Mesendoderm (in vitro differentiated cells): ENCODE data around the gene STK17A.
A peak's percentile ranks its signal among the peaks of the same experiment; 100 is the strongest.
"Not testable (repeated sequence)": the region's sequence is repeated elsewhere in the genome, so short reads cannot be mapped to it uniquely, and the experiment has no call there.

Experiments
- DNase-seq: peaks from one replicate; pipeline ENCODE4 v3.0.0; 2013
- H2AK5ac ChIP-seq: 2 replicates; pipeline ENCODE4 v1.6.1; 2013; ENCODE audit warnings: low read length, inconsistent platforms
- H2BK120ac ChIP-seq: 2 replicates; pipeline ENCODE4 v1.6.1; 2013; ENCODE audit warnings: low read depth, mild to moderate bottlenecking, low read length, moderate library complexity, mixed read lengths
- H2BK15ac ChIP-seq: replicated peaks from 2 replicates; pipeline ENCODE4 v1.6.1; 2013; ENCODE audit warnings: low read depth, mild to moderate bottlenecking, moderate library complexity
- H2BK5ac ChIP-seq: 2 replicates; pipeline ENCODE4 v1.6.1; 2013; ENCODE audit warnings: low read length, inconsistent platforms
- H3K18ac ChIP-seq: 2 replicates; pipeline ENCODE4 v1.6.1; 2013; ENCODE audit warnings: mild to moderate bottlenecking, low read length, mixed read lengths
- H3K23ac ChIP-seq: one replicate; pipeline ENCODE4 v1.6.1; 2013; ENCODE audit warnings: low read length
- H3K27ac ChIP-seq: 2 replicates; pipeline ENCODE4 v1.5.1; 2013; ENCODE audit warnings: low read depth, mild to moderate bottlenecking, inconsistent platforms, low read length, moderate library complexity
- H3K27me3 ChIP-seq: 2 replicates; pipeline ENCODE4 v1.6.1; 2013; ENCODE audit warnings: low read length, control low read depth, mild to moderate bottlenecking, inconsistent platforms; ENCODE audit not compliant: insufficient read depth, poor library complexity
- H3K36me3 ChIP-seq: 2 replicates; pipeline ENCODE4 v1.6.1; 2013; ENCODE audit warnings: low read length, inconsistent platforms; ENCODE audit not compliant: control insufficient read depth, insufficient read depth
- H3K4ac ChIP-seq: one replicate; pipeline ENCODE4 v1.6.1; 2013; ENCODE audit warnings: low read depth, mild to moderate bottlenecking, low read length, moderate library complexity
- H3K4me1 ChIP-seq: 2 replicates; pipeline ENCODE4 v1.6.1; 2013; ENCODE audit warnings: low read depth, low read length, inconsistent platforms; ENCODE audit not compliant: control insufficient read depth
- H3K4me2 ChIP-seq: 2 replicates; pipeline ENCODE4 v1.6.1; 2013; ENCODE audit warnings: low read length
- H3K4me3 ChIP-seq: 2 replicates; pipeline ENCODE4 v1.5.1; 2013; ENCODE audit warnings: mild to moderate bottlenecking, low read length
- H3K56ac ChIP-seq: one replicate; pipeline ENCODE4 v1.6.1; 2013; ENCODE audit warnings: low read length
- H3K79me1 ChIP-seq: 2 replicates; pipeline ENCODE4 v1.6.1; 2013; ENCODE audit warnings: low read length, inconsistent platforms
- H3K79me2 ChIP-seq: 2 replicates; pipeline ENCODE4 v1.6.1; 2013; ENCODE audit warnings: mild to moderate bottlenecking, low read length; ENCODE audit not compliant: control insufficient read depth, insufficient read depth
- H3K9ac ChIP-seq: 2 replicates; pipeline ENCODE4 v1.6.1; 2013; ENCODE audit warnings: low read length, inconsistent platforms
- H4K5ac ChIP-seq: one replicate; pipeline ENCODE4 v1.6.1; 2013; ENCODE audit warnings: low read length
- H4K8ac ChIP-seq: one replicate; pipeline ENCODE4 v1.6.1; 2013; ENCODE audit warnings: low read depth, mild to moderate bottlenecking, control low read depth, low read length, moderate library complexity
- WGBS: extraction: QIAGEN DNeasy Blood & Tissue Kit; methylation state at CpG from one replicate; pipeline ENCODE4 v1.1.7; 2013; ENCODE audit warnings: low lambda C conversion rate, missing lambda C conversion rate; ENCODE audit not compliant: insufficient coverage; ENCODE audit errors: extremely low coverage; 5-methylcytosine and 5-hydroxymethylcytosine counted together

STK17A gene

GRCh38 chr7:43583424-43584194 is 701 bp downstream of the STK17A start:
- no peak overlapping the region for H3K23ac ChIP-seq
- H2AK5ac ChIP-seq = no peak overlapping the region

GRCh38 chr7:43584195-43584586 is 1.3 kb downstream of the STK17A start:
- Histone ChIP-seq H3K4ac (no peak overlapping the region), H3K4me1 (peaks cover 6% of the 10 kb centered on the region), H3K27me3 (no peaks in the 10 kb centered on the region), H2AK5ac (no peak overlapping the region), H3K79me2 (peaks cover 10% of the 10 kb centered on the region), H3K79me1 (peaks cover 4% of the 10 kb centered on the region), H3K36me3 (no peaks in the 10 kb centered on the region), H3K9ac (peak overlapping the region; percentile 84), H4K8ac (no peak overlapping the region), H2BK120ac (no peak overlapping the region), H3K27ac (no peak overlapping the region), H3K18ac (no peak overlapping the region), H2BK15ac (no peak overlapping the region), H3K56ac (peak overlapping the region; percentile 95), H4K5ac (no peak overlapping the region), H3K4me3 (peak overlapping the region; percentile 75), H3K4me2 (peak overlapping the region; percentile 54), H2BK5ac (no peak overlapping the region), H3K23ac (no peak overlapping the region)
- WGBS = no CpG with 5 or more reads among the region's 8 CpGs
- DNase-seq = peak; percentile 42

More at GRCh38 chr7:43583424-43584194, 701 bp downstream of the STK17A start:
- Histone ChIP-seq H4K8ac (no peak overlapping the region), H3K4me3 (peak overlapping the region; percentile 75), H3K9ac (peak overlapping the region; percentile 84), H3K18ac (peak overlapping the region; percentile 54), H3K27ac (peak overlapping the region; percentile 74), H3K4me2 (peak overlapping the region; percentile 54), H3K27me3 (no peaks in the 10 kb centered on the region), H3K56ac (peak overlapping the region; percentile 95), H3K79me2 (peaks cover 8% of the 10 kb centered on the region), H3K36me3 (no peaks in the 10 kb centered on the region), H3K79me1 (peaks cover 4% of the 10 kb centered on the region), H2BK15ac (no peak overlapping the region), H4K5ac (no peak overlapping the region), H3K4ac (no peak overlapping the region), H2BK120ac (no peak overlapping the region), H2BK5ac (no peak overlapping the region), H3K4me1 (peaks cover 6% of the 10 kb centered on the region)
- WGBS = no CpG with 5 or more reads among the region's 66 CpGs
- DNase-seq = peak; percentile 55

GRCh38 chr7:43584733-43585132 is 1.8 kb downstream of the STK17A start:
- not testable (repeated sequence) for H3K4me3 ChIP-seq, H4K5ac ChIP-seq, H2BK5ac ChIP-seq, H2BK120ac ChIP-seq, H3K4me1 ChIP-seq, H3K9ac ChIP-seq, H4K8ac ChIP-seq, H2AK5ac ChIP-seq, H3K23ac ChIP-seq, H3K79me2 ChIP-seq, H2BK15ac ChIP-seq, H3K56ac ChIP-seq, H3K36me3 ChIP-seq, H3K27me3 ChIP-seq, H3K79me1 ChIP-seq, H3K4ac ChIP-seq, H3K18ac ChIP-seq, H3K27ac ChIP-seq
- DNase-seq = peak; percentile 57
- H3K4me2 ChIP-seq = peak overlapping the region; percentile 54
- WGBS = no CpG with 5 or more reads among the region's 11 CpGs

- no peak overlapping the region for H2AK5ac ChIP-seq
- no peak for DNase-seq
- no peak overlapping the region for H3K56ac ChIP-seq
- H3K79me1 ChIP-seq = peaks cover 6% of the 10 kb centered on the region
- no peak overlapping the region for H3K18ac ChIP-seq
- no CpG with 5 or more reads among the region's 2 CpGs for WGBS
- H2BK120ac ChIP-seq = no peak overlapping the region
- no peak overlapping the region for H3K27ac ChIP-seq
- peaks cover 6% of the 10 kb centered on the region for H3K4me1 ChIP-seq
- peaks cover 10% of the 10 kb centered on the region for H3K79me2 ChIP-seq
- H3K23ac ChIP-seq = no peak overlapping the region
- no peak overlapping the region for H3K9ac ChIP-seq
- H3K27me3 ChIP-seq = no peaks in the 10 kb centered on the region
- no peak overlapping the region for H3K4me3 ChIP-seq
- H3K4ac ChIP-seq = no peak overlapping the region
- H4K8ac ChIP-seq = no peak overlapping the region
- no peak overlapping the region for H4K5ac ChIP-seq
- no peak overlapping the region for H2BK5ac ChIP-seq
- H3K4me2 ChIP-seq = no peak overlapping the region
- H3K36me3 ChIP-seq = no peaks in the 10 kb centered on the region
- no peak overlapping the region for H2BK15ac ChIP-seq
Measured at GRCh38 chr7:43585562-43585961, 2.7 kb downstream of the STK17A start.

- Histone ChIP-seq H2BK15ac (no peak overlapping the region), H3K18ac (no peak overlapping the region), H3K4me2 (no peak overlapping the region), H4K8ac (no peak overlapping the region), H3K56ac (no peak overlapping the region), H3K36me3 (no peaks in the 10 kb centered on the region), H2AK5ac (no peak overlapping the region), H3K79me2 (peaks cover 10% of the 10 kb centered on the region), H3K4me3 (no peak overlapping the region), H3K79me1 (peaks cover 6% of the 10 kb centered on the region), H3K27me3 (no peaks in the 10 kb centered on the region), H3K27ac (no peak overlapping the region), H3K9ac (no peak overlapping the region), H2BK5ac (no peak overlapping the region), H3K23ac (no peak overlapping the region), H4K5ac (no peak overlapping the region), H2BK120ac (no peak overlapping the region), H3K4ac (no peak overlapping the region), H3K4me1 (peaks cover 6% of the 10 kb centered on the region)
- no CpG with 5 or more reads among the region's 4 CpGs for WGBS
- DNase-seq = no peak
Measured at GRCh38 chr7:43586251-43586900, 3.5 kb downstream of the STK17A start.
